Effector CD8-positive, alpha-beta T cell (primary cell): ENCODE data around the gene IGSF22.

Source experiments
- DNase-seq: peaks from one replicate; lab custom pipeline; 2025; lab: John Stamatoyannopoulos, UW

Gene IGSF22

DNA sequence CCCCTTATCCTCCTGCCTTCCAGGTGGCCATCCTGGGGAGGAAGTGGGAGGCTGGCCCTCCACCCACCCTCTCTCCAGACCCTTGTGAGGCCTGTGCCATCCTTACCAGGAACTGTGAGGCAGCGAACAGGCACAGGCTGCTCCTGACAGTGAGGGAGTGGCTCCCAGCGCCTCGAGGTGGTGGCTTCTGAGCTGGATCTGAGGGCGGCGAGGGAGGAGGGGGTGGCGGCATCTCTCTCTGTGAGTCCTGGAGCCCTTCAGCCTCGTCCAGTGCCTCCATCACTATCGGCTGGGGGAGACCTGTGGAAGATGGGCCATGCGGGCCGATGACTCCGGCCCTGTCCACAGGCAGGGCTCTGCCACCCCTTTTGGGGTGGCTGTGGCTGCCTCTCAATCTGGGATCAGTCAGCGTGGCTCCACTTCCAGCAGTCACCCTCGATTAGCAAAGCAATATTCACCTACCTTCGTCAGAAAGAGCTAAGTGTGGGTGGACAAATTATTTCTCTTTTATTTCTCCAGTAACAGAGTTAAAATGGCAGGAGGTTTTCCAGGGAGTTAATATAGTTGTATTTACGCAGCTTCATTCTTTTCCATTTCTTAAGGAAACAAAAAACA, 18.0 kb upstream of the IGSF22 start:
- no peak for DNase-seq

DNA sequence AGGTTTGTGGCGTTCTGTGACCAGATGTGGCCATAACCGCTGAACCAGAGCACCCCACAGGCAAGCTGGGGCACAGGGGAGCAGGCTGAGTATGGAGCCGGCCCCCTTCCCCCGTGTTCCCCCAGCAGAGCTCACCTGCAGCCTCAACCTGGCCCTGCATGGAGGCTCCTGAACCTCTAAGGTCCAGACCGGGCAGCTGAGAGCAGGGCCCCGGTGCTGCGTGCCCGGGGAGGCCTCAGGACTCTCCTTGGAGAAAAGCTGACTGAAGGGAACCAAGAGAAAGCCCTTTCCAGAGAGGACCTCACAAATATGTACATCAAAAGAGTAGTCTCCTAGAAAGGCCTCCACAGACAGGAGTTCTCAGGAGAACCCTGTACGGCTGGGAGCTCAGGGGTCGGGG, 17.4 kb upstream of the IGSF22 start:
- DNase-seq: no peak

DNA sequence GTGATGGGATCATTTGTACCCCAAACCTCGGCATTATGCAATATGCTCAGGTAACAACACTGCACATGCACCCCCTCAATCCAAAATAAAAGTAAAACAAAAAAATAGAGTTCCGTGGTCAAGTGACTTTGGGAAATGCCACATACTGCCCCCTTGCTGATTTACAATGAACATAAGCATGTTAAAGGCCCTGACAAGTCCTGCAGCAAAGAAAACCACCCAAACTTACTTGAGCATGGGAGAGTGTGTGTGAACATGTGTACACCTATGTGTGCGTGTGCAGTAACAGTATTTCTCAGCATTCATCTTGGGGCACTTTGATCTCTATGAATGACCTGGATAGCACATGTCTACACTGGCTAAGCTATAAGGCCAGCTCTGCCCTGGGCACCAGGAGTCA, 15.8 kb upstream of the IGSF22 start:
- no peak for DNase-seq

DNA sequence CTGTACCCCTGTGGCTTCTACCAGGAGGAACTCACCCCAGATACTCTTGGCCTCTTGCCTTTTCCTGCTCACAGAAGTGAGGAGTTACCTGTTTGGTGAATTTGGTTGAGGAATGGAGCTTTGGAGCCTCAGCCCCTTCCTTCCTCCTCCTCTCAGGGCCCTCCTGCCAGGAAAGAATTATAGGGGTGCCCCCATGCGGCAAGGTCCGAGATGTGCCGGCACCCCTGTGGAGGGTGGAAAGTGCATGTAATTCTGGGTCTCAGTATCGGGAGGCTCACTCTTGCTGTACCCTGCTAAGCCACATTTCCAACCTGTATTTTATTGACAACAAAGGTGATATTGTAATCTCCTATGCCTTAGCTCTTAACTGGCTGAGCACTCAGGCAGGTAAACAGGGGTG, 13.7 kb upstream of the IGSF22 start:
- DNase-seq: no peak

DNA sequence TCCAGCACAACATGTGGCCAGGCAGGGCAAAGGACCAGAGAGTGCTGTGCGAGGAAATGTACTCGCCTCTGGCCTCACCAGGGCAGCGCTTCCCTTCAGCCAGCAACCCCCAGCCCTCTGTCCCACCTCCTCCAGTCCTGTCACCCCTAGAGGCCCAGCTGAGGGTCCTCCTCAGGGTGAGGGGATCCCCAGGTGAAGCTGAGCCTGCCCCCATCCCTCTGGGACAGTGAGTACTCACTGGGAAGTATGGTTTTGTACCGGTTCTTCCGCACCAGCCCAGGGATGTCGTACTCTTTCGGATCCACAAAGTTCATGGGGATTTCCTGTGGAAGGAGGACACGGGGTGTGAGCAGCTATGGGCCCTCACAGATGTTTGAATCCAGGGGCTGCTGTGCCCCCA, 11.7 kb upstream of the IGSF22 start:
- DNase-seq: no peak

DNA sequence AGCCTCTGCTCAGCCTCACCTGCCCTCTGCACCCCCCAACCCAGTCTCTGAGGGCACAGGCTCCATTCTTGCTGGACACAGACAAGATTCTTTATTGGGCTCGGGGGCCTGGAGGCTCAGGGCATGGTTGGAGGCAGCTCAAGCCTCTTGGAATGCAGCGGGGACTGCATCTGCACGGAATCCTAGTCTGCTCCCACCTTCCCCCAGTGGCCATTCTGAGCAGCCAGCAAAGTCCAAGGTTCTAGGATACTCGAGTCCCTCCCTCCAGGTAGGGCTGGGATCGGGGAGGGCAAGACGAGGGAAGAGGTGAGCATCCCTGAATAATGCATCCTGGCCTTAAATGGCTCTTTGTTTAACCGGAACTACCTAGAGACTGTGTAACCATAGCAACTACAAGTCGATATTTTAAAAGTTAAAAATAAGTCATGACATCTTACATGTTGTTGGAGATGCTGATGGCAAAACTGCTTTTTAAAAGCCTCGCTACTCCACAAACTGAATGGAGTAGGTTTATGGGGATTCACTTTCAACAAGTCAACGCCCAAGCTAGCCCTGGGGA, 10.7 kb upstream of the IGSF22 start:
- DNase-seq: no peak

DNA sequence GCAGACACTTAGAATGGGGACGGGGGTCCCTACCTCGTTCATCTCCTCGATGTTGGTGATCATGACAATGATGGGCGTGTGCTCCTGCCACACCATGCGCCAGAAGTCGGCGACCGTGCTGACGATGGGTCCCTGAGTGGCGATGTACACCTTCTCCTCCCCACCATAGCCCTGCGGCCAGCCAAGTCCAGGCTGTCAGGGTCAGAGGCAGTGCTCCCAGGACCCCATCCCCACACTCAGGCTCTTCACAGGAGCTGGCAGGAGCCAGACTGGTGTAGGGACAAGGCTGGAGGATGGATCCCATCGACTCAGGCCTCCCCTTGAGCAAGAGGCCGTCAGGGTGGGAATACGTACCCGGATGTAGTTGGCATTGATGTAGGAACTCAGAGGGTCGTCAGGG, 7.2 kb upstream of the IGSF22 start:
- no peak for DNase-seq

DNA sequence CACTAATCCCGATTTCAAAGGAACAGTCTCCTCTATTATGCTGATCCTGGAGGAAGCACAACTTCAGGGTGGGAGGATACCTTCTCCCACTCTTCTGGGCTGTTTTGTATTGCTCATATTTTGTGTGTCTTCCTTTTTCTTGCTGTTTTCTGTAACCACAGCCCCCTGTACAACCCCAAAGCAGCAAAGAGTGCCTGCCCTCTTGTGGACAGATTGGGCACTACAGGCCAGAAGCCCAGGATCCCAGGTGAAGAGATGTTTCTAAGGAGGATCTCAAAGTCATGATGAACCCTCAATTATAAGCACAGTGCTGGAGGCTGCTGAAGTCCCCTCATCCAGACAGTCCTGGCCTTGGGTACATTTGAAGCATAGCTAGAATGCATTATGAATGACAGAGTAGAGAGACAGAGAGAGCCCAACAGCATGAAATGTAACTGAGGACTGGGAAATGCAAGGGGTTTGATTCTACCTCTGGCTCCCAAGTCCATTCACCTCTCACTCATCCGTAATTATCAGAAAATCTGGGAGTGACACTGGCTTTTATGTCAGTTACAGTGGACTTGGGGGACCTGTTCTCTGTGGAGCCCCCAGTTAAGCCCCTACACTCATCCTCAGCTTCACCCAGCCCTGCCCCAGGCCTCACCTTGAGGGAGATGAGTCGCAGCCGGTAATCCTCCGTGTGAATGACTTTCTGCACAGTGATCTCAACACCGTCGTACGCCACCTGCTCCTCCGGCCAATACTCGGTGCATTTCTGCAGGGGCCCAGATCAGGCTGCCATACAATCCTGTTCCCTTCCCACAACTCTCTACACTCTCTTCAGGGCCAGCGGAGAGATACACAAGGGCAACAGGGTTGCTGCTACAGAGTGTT, 6.2 kb upstream of the IGSF22 start:
- peak; percentile 59 for DNase-seq

DNA sequence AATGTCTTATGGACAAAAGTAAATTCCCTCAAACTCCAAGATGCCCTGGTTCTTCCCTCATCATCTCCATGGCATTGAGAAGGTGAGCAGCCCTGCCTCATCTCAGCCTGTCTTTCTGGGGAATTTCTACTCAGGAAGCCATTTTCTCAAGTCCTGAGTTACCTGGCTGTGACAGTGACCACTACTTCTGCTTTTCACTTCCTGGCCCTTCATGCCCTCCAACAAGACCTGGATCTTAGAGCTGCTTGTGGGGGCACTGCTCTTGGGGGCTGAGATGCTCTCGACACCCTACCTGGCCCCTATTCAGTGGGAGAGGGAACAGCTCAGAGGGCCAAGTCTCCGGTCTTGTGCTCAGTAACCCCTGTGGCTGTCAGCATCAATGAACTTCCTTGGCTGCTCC, 5.5 kb upstream of the IGSF22 start:
- no peak for DNase-seq

DNA sequence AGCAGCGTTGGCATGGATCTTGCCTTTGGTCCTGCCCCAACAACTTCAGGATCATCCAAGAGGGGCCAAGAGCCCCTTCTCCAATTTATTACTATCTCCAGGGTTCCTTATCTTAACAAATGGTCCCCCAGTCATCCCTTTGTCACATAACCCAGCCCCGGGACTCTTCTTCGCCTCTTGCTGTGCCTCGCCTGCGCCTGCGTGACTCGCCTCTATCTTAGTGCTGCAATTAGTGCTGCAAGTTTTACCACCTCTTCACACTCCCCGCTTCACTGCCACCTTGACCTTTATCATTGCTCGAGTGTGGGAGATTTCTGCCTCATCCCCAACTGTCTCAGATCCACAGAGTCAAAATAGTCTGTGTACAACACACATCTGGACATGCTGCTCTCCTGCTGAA, 4.0 kb upstream of the IGSF22 start:
- no peak for DNase-seq

DNA sequence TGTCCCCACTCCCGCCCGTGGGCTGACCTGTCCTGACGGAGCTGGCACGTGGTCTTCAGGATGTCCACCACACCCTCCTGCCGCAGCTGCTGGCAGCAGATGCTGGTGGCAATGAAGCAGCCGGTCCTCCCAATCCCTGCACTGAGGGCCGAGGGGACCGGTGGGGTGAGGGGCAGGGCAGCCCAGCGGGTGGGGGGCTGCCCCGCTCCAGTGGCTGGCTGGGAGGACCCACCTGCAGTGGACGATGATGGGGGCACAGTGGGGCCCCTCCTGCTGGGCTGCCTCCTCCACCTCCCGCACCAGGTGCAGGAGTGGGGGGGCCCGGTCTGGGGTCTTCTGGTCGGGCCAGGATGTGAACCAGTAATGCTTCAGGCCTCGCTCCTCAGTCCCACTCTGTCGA, 3.4 kb upstream of the IGSF22 start:
- no peak for DNase-seq

DNA sequence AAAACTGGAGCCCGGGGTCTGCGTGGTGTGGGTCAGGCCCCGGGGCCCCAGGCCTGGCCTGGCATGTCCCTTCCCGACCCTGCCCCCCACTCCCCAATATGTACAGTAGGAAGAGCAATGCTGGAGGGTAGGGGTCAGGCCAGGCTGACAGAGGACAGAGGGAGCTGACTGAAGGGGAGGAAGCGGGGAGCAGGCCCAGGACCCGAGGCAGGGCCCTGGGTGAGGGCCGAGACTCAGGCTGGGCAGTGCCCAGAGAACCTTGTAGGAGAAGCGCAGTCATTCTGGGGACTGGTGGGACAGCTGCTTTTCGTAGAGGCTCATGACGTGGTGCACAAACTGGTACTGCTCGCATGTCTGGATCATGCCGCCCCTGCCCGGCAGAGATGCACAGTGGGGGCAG, 2.7 kb upstream of the IGSF22 start:
- DNase-seq: no peak

DNA sequence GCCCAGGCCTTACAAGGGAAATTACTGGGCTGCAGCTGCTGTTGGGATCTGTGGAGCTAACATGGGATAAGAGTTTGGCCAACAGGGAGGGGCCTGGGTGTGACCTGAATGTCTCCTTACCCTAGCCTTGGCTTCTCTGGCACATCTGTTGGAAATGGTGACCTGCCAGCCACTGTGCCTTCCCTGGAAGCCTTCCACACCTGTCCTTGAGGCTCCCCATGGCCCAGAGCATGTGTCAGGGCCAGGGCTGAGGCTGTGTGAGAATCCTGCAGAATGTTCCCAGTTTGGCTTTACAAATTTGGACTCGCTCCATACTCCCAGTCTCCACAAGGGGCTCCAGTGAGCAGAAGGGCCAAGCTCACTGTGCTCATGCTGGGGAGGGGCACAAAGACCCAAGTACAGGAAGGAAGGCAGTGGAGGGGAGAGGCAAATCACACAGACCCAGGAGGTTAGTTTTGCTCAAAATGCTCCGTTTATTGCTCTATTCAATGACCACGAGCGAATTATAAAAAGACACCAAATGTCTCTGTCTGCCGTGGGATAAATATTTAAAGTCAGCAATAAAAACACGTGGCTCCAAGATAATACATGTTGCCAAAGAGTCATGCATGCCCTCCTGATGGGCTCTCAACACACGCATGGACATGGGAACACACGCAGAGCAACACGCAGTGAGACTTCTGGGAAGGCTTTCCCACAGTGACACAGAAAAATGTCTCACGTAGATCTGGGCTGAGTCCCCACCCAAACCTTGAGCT, 1.7 kb upstream of the IGSF22 start:
- peak; percentile 26 for DNase-seq

DNA sequence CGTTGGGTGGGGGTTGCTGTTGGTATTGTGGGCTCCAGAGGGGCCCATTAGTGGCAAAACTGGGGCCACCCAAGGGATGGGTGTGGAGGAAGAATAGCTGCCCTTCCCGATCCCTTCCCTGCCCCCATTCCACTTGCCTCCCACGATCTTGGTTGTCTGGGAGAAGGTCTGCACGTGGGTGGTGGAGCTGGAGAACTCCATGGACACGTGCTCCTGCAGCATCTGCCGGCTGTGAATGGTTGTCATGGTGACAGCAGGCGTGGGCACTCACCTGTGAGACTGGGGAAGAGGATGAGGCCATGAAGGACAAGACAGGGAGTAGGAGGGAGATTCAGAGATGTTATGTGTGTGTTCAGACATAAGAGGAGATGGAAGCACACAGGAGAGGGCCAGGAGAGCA, 2.0 kb downstream of the IGSF22 start:
- no peak for DNase-seq

DNA sequence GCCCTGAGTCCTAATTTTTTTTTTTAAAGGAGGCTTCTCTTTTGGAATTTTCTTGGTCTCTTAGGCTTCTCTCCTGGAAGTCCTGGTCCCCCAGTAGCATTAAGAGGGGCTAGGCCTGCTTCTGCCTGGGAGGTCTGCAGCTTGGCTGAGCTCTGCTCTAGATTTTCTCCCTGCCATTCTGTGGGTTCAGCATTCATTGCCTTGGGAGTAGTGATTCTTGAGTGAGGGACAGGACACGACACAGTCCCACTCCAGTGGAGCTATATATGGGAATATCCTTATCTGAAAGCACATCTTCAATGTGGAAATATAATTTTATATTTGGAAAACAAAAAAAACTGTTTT, 3.7 kb downstream of the IGSF22 start:
- DNase-seq: no peak

DNA sequence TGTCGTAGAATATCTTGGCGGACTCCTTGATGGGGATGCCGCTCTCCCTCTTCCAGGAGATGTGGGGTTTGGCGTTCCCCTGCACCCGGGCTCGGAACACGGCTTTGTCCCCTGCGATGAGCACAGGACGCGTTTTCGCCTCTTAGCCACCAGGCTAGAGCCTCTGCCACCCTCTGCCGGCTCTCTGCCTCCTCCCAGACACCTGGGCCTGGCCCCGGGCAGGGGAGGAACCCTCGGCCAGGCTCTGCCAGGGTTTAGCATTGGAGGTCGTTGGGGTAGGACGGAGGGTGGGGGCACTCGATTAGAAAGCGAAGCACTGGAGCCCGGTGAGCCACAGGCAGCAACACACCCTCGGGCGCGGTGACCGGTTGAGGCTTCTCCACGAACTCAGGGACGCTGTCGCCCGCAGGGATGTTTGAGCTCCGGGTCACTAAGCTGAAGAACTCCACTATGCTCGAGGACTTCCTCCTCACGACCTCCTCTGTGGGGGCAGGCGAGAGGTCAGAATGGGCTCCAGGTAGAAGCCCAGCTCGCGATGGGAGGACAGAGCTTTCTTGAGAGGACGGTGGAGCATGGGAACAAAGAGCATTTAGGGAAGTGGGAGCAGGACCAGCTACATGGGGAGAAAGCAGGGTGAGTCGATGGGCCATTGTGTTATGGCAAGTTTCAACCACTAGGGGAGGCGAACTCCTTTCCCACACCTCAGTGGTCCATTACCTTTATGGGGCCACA, 4.3 kb downstream of the IGSF22 start:
- DNase-seq: peak; percentile 15

DNA sequence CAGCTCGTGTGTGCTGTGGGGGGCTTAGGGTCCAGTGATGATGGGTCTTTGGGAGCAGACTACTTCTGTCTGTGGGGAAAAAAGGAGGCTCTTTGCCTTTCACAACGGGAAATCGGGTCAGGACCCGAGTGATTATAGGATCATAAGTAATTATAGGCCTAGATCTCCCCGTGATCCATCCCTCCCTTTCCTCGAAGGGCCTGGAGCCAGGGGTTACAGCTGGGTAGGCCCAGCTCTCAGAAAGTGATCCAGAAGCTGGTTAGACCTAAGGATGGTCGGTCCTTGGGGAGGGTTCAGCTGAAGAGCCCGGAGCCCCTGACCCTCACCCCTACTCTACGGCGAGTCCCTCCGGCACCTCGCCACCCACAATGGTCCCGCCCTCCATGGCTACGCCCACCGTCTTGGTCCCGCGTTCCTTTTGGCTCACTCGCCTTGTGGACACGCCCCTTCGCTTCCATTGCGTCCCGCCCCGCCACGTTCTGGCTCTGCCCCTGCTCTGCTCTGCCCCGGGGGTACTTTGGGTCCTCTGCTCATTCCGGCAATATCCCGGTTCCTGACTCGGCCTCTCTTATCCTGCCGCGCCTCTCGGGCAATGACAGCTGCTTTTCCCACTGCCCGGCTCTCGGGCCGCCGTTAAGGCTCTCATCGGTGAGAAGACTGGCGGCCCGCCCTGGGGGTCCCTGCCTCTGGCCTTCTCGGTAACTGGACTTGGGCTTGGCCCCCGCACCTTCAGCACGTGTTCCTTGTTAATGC, 5.0 kb downstream of the IGSF22 start:
- peak; percentile 84 for DNase-seq

DNA sequence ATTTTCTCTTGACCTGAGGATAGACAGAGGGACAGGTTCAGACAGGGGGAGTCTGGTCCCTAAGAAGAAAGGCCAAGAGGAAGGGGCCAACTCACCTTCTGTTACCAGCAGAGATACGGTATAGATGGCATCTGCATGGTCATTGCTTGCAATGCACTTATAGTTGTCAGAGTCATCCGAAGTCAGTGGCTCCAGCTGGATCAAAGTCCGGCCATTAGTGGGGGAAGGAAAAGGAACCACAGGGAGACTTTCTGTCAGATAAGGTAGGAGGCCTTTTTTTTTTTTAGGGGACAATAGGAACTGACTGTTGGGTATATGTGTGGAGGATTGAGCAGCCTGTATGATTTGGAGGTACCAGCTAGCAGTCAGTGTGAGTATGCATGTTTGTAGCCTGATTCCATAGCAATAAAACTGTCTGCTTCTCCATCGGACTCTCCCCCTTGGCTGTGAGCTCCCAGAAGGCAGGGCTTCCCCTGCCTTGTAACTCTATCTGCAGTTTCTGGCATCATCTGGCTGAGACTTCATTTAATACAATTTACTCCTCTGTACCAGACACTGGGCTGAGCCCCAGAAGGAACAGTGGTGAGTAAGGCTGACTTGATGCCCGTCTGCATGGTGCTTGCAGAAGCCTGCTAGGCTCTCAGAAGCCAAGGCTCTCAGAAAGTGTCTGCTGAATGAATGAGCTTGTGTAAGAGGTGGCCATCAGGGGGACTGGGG, 5.7 kb downstream of the IGSF22 start:
- no peak for DNase-seq

DNA sequence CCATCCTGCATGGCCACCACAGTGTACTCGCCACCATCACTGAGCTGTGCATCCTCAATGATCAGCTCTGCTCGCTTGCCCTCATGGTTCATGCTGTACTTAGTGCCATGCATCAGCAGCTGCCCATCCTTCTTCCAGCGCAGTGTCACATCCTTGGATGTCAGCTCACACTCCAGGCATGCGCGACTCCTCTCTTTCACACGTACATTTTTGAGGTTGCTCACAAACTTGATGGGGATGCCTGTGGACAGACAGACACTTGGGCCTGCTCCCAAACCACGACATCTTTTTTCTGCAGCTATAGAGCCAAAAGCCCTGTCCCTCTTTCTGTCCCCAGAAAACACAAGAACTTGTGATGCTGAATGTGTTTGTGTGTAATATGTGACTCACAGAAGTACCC, 10.5 kb downstream of the IGSF22 start:
- no peak for DNase-seq

DNA sequence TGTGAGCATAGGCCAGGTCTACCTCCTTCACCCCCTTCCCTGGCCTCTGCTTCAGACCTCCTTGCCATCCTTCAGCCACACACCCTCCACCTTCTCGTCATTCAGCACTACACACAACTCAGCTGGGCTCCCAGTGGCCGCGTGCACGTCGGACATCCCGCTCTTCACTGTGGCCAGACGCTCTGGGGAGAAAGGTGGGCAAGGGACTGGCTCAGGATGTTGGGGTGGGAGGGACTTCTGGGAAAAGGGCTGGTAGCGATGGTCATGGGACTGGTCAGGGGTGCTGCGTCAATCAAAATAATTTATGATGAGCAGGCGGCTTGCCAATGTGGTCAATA, 11.6 kb downstream of the IGSF22 start:
- DNase-seq: no peak
